Hematopoietic multipotent progenitor cell treated with erythropoietin and hydrocortisone succinate and interleukin-3 and kit ligand, for 15 days (in vitro differentiated cells): ENCODE results near the gene RBMY1F.
"Not testable (repeated sequence)": the region's sequence is repeated elsewhere in the genome, so short reads cannot be mapped to it uniquely, and the experiment has no call there.

Experiments
- DNase-seq: peaks from one replicate; pipeline ENCODE4 v3.0.0-alpha.2; 2015; ENCODE audit warnings: low spot score

The RBMY1F gene

DNA sequence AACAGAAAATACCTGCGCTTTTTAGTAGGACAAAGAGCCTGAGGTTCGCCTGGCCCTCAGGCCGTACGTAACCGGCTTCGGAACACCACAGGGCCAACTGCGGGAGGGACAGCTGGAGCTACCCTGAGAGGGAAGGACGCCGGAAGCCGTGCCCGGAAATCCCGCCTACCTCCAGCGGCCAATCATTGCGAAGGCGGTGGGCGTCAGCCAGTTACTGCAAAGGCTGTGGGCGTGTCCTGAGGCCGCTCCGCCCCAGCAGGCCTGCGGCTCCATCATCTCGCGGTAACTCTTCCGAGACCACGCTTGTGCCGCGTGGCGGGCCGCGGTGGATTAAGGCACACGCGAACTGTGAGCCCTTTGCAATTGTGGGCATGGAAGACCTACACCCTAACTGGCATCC is at the start of gene RBMY1F:
Gene RBMY1F (minus strand): TSS at position 101 of the 400 bp plus-strand sequence. CDS start 1,954 bp downstream, outside the sequence.
- DNase-seq, result not testable (repeated sequence)

DNA sequence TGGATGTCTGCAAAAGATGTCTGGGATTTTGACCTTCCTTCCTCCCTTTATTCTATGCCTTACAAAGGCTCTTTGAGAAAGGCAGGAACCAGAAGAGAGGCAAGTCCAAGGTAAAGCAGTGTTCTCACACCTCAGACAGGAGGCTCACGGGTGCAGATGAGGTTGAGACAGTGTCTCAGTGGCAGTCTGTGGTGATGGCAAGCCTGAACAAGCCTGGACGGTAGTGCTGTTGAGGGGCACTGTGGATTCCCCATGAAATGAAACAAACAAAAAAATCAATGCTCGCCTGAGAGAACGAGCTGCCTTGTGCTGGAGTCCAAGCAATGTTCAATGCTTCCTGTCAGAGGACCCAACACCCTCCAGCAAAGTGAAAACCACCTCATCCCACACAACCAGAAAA is 31.6 kb downstream of the RBMY1F start:
- DNase-seq, result not testable (repeated sequence)

DNA sequence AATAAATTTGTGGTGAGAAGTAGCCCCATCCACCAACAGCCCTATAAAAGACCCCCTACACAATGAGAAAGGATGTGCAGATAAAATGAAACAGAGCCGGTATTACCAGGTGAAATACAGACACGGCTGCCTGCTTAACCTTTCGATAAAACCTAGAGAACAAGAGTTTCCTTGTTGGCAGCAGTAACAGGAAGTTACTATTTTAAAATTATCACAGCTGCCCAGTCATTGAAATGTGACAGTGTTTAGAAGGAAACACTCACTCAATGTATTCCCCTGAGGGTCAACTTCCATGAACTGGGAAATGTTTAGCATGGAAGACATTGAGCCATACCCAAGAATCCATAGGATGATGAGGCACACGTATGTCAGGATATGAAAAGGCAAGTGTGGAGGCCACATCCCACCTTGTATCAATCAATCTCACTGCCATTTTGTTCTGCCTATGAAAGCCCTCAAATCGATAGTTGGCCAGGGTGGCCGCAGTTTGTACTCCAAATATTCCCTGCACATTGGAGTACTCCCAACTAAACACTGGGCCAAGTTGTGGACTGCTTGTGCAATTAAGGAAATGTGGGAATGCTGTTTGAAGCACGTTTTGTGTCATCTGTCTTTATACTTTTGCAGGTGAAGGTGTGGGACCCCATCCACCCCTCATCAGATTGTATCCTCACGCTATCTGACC is 41.6 kb downstream of the RBMY1F start:
- not testable (repeated sequence) for DNase-seq

DNA sequence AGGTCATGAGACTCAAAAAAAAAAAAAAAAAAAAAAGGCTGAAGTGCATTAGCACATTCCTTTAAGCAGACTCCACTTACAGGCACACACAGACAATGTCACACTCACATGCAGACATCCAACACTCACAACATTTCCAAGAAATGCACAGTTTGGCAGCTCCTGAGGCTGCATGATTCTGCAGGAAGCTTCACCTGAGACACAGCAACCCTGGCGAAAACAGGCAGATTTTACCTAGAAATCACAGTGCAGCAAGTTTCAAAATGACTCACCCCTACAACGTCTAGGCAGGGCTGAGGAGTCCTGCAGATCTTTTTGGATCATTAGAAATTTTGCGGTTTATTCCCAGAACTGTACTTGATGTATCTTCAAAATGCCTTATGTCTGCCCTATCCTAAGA is 48.0 kb downstream of the RBMY1F start:
- DNase-seq, result not testable (repeated sequence)

DNA sequence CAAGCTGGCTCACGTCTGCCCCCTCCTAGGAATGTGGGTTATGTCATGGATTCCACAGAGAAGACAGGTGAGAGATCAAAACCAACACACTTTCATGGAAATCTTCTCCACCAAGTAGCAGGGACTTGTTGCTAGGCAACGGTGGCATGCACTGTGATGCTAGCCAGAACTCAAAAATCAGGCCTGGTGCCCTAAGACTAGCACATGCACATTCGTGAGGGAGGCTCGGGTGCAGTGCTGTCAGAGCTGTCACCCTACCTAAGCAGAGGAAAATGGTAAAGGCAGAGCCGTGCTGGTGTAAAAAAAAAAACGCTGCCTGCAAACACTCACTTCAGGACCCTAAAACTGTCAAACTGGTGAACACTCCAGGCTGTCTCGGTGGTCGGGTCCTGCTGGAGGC is 52.2 kb downstream of the RBMY1F start:
- not testable (repeated sequence) for DNase-seq
